Measurements from ENCODE around the gene ARHGAP8.

ARHGAP8 gene

GRCh38 chr22:44734278-44734677 is 18.1 kb upstream of the ARHGAP8 start:
- no peak for TF ChIP-seq CTCF (IDR thresholded peaks at IDR 0.05; ENCODE audit: control insufficient read depth, extremely low read depth, insufficient read depth)
- DNase-seq (ENCODE audit: low read depth), result no peak
- no peak overlapping the region for H3K4me3 ChIP-seq (ENCODE audit: low read depth, low read length)

DNA sequence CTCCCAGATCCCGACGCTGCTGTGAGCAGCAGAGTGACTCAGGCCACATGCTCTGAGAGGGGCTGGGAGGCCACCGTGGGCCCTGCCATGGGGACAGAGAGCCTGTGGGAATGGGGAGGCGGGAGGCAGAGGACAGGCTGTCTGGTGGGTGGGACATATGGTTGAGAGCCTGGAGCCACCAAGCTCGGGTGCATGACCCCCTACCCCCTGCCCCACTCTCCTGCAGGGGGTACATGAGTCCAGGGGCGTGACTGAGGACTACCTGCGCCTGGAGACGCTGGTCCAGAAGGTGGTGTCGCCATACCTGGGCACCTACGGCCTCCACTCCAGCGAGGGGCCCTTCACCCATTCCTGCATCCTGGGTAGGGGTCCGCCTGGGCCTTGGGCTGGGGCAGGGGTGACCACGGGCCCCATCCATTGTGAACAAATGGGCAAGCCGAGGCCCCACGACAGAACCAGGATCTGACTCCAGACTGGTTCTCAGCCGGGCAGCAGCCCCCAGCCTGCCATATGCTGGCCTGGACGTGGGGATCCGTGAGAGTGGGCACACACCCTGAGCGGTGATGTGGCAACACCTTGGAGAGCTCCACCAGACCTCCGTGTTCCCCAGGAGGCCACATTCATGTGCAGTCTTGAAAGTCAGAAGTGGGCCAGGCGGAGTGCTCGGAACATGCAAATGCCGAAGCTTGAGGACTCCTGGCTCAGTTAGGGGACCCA is 17.4 kb upstream of the ARHGAP8 start:
- TF ChIP-seq CTCF (IDR thresholded peaks at IDR 0.05; ENCODE audit: control insufficient read depth, extremely low read depth, insufficient read depth), result no peak
- no peak overlapping the region for H3K4me3 ChIP-seq (ENCODE audit: low read depth, low read length)
- no peak for DNase-seq (ENCODE audit: low read depth)

DNA sequence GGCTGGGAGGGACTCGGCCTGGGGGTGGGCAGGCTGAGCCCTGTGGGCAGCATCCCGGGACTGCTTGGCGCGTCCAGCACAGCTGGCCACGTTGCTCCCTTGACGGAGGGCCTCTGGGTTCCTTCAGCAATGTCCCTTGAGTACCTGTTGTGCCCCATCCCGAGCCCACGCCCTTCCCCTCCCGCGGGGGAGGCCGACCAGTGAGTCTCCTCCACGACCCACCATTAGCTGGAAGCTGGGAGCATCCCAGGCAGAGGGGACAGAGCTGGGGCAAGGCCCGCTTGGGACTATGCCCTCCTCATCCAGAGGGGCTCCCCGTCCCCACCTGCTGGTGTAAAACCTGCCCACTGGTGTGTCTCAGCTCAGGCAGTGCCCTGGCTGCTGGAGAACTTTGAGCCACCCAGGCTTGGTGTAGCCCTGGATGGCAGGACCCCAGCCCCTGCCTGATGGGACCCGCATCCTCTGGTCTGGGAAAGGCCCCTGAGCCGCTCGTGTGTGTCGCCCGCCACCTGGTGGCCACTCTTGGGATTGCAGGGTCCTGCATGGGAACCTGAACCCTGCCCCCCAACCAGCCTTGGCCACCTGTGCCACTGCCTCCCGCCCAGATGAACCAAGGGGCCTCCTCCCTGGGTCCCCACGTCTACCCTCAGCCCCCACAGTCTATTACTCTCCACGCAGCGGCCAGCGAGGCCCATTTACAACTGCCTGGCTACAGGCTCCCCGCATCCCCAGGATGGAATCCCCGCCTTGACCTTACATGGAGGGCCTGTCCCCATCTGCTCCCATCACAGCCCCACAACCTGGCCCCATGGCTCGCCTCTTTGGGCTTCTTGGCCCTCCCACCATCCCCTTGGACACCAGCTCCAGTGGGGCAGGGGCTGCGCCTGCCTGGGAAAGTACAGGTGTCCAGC is 16.6 kb upstream of the ARHGAP8 start:
- peak; percentile 87 for TF ChIP-seq CTCF (IDR thresholded peaks at IDR 0.05; ENCODE audit: control insufficient read depth, extremely low read depth, insufficient read depth)
- no peak overlapping the region for H3K4me3 ChIP-seq (ENCODE audit: low read depth, low read length)
- no peak for DNase-seq (ENCODE audit: low read depth)

- no peak for DNase-seq (ENCODE audit: low read depth)
- no peak overlapping the region for H3K4me3 ChIP-seq (ENCODE audit: low read depth, low read length)
- TF ChIP-seq CTCF (IDR thresholded peaks at IDR 0.05; ENCODE audit: control insufficient read depth, extremely low read depth, insufficient read depth), result no peak
Measured at GRCh38 chr22:44736581-44737405, 15.6 kb upstream of the ARHGAP8 start.

DNA sequence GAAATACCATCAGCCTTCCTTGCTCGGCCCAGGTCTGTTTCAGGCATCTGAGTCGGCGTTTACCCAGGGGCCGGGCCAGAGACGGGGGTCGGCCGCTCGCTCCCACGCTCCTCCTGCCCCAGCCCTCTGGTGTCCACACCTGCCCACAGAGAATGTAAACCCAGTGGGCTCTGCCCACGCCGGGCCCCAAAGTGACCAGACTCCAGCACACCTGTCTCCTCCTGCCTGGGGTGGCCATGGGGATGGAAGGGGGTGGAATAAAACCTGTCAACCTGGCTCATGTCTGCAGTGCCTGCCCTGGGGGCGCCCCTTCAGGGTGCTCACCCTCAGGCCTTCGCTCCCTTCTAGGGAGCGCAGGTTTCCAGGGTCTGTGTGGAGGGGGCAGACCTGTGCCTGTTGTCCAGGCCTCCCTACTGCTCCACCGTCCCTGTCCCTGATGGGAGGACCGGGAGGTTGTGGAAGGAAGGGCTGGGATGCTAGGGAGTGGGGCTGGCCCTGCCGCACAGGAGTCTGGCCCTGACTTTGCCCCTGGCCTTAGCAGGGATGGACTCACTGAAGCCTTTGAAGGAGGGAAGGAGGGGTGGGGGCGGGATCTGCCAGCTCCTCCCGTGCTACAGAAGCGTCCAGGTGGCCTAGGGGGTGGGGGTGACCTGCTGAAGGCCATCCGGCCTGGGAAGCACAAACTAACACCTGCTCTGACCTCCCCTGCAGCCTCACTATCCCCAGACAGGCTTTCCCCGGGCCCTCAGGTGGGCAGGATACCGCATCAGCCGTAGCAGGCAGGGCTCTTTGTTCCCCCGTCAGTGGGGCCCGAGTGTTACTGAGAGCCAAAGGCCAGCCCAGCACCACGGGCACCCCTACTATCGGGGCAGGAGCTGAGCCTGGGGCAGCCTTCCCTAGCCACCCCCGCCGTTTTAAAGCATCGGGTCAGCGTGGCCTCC is 14.7 kb upstream of the ARHGAP8 start:
- no peak for TF ChIP-seq CTCF (IDR thresholded peaks at IDR 0.05; ENCODE audit: control insufficient read depth, extremely low read depth, insufficient read depth)
- DNase-seq (ENCODE audit: low read depth), result no peak
- no peak overlapping the region for H3K4me3 ChIP-seq (ENCODE audit: low read depth, low read length)

DNA sequence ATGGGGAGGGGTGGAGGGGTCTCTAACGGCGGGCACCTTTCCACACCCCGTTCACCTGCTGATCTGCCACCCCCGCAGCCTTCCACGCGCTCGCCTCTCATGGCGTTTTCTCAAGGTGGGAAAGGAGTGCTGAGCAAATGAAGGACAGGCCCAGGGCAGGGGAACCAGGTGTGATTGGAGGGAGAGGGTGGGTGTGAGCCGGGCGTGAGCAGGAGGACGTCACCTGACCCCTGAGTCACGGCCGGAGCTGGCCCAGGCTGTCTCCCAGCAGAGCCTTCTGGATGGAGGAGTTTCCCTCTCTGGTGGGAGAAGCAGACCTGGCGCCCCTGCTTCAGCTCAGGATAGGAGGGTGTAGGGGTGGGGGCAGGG is 14.0 kb upstream of the ARHGAP8 start:
- H3K4me3 ChIP-seq (ENCODE audit: low read depth, low read length), result no peak overlapping the region
- no peak for TF ChIP-seq CTCF (IDR thresholded peaks at IDR 0.05; ENCODE audit: control insufficient read depth, extremely low read depth, insufficient read depth)
- DNase-seq (ENCODE audit: low read depth), result no peak

Measured in LNCaP clone FGC (cell line).